GM21576 (cell line): Measurements from ENCODE around the gene PHLPP2.
"Not testable (repeated sequence)": the region's sequence is repeated elsewhere in the genome, so short reads cannot be mapped to it uniquely, and the experiment has no call there.

ENCODE experiments used
- ATAC-seq: cut with Tn5 transposase; IDR thresholded peaks from one replicate; pipeline ENCODE4 v1.9.1; 2021; ENCODE audit warnings: mild to moderate bottlenecking, moderate library complexity; ENCODE audit not compliant: unreplicated experiment

The PHLPP2 gene

DNA sequence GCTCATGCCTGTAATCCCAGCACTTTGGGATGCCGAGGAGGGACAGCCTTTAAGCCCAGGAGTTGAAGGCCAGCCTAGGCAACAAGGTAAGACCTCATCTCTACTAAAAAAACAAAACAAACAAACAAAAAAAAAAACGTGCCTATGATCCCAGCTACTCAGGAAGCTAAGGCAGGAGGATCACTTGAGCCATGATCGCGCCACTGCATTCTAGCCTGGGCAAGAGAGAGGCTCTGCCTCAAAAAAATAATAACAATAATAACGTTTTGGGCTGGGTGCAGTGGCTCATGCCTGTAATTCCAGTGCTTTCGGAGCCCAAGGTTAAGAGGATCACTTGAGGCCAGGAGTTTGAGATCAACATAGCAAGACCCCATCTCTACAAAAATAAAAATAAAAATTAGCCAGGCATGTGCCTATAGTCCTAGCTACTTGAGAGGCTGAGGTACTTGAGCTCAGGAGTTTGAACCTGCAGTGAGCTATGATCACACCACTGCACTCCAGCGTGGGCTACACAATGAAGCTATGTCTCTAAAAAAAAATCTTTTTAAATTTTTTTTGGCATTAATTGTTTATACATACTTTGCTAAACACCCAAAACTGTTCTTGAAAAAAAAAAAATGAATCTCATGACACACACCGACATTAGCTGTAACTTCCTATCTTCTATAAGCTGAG lies 3.3 kb downstream of the PHLPP2 start:
- ATAC-seq = no peak

DNA sequence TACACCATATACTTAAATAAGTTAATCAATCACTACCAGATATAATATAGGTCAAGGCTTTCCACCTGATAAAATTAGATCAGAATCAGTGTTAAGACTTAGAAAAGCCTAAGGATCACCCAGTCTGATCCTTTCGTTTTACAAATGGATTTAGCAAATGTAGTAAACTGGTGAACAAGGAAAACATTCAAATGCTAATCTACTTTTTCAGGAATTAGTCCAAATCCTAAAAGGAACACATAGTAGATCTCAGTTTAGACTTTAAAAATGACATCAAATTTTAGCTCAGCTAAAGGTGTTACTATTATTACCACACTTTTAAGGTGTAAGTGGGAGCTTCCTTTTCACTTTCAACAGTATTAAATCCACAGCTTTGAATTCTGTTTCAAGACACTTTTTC lies 12.0 kb downstream of the PHLPP2 start:
- no peak for ATAC-seq

DNA sequence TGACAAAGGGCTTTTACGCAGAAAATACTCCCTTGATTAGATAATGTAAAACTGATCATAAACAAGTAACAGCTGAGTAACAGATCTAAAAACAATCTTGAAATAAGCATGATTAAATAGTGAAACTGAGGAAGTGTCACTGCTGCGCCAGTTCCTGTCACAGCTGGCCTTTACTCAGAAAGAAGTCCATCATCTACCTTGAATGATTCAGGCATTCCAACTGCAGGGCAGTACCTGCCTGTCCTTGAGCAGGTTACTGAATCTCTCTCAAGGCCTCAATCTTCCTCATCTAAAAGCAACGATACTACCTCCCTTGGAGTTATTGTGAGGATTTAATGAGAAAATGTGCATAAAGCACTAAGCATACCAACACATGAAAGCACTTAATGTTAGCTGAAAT lies 12.7 kb downstream of the PHLPP2 start:
- no peak for ATAC-seq

DNA sequence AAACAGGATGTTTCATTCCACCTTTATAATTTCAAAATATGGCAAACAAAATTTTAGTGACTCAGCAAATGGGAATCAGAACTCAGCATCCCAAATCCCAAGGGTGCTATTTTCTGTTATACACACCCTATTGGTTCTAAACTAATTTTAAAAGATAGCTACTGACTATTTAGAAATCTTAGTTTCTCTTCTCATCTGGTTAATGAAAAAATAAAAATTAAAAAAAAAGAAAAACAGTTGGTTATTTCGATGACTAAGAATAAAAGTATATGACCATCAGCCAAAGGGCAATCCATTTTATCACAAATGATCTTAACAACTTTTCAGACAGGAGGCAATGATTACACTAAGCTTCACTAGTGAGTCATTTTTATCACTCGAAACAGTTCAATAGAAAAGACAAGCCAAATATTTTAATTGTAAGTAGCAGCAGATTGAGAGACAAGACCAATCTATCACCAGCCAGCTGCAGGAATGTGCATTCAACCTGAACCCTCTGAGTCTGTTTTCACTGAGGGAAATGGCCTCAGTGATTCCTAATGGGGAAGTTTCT lies 15.2 kb downstream of the PHLPP2 start:
- ATAC-seq = no peak

DNA sequence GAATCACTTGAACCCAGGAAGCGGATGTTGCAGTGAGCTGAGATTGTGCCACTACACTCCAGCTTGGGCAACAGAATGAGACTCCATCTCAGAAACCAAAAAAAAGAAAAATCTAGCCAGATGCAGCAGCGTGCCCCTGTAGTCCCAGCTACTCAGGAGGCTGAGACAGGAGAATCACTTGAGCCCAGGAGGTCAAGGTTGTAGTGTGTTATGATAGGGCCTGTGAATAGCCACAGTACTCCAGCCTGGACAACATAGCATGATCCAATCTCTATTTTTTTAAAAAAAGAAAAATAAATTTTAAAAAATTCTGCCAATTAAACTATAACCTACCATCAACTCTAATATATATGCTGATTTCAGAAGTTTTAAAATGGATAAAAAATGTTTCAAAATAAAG lies 15.8 kb downstream of the PHLPP2 start:
- no peak for ATAC-seq

DNA sequence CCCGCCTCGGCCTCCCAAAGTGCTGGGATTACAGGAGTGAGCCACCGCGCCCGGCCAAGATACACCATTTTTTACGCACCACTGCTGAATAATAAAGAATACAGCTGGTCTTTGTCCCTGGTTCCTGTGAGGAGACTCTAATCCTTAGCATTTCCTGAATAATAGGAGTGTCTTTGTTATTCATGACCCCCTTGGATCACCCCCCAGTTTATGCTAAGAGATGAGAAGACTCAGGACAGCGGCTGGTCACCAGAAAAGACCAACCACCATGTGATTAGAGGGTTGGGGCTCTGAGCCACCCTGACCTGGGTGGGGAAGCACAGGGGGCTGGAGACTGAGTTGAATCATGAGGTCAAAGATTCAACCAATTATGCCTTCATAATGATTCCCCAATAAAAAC lies 17.3 kb downstream of the PHLPP2 start:
- ATAC-seq = no peak

DNA sequence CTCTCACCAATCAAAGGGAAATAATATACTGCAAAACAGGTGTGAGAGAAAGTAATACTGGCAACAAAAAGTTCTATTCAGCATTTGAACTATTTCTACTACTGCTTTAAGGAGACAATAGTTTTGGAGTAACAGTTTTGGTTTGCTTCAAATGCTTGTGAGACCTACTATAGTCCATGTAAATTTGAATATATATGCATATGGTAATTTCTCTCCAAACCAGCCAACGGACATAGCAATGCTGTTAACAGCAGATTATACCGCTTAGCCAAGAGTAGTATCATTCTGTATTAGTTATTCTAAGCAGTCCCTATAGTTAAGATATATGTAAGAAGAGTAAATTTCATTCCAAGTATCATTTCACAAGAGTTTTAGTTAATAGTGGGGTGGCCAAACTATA lies 18.5 kb downstream of the PHLPP2 start:
- ATAC-seq = no peak

DNA sequence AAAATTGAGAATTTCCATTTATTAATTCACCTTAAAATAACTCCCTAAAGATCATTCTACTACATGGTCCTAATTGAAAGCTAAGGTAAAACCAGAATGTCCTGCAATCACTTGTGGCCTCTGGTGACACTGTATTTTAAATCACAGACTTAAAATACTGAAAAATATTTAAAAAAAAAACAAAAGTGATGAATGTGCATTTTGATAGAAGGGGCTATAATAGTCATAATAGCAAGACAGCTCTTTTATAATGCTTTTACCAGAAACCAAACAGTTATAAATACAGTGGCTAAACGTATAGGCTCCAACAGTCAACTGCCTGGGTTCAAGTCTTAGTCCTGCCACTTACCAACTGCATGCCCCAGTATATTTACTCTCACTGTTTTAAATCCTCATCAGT lies 21.2 kb downstream of the PHLPP2 start:
- ATAC-seq = no peak

DNA sequence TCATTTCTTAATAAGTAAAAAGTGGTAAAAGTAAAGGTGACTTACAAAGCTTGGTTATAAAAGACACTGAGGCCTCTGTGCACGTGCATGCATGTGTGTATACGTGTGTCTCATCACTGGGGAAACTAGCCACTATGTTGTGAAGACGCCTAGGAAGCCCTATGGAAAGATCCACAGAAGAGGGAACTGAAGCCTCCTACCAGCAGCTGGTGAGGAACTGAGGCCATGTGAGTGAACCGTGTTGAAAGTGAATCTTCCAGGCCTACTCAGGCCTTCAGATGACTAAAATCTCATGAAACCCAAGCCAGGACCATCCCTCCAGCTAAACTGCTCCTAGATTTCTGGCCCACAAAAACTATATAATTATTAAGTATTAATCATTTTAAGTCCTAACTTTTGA lies 23.7 kb downstream of the PHLPP2 start:
- no peak for ATAC-seq

DNA sequence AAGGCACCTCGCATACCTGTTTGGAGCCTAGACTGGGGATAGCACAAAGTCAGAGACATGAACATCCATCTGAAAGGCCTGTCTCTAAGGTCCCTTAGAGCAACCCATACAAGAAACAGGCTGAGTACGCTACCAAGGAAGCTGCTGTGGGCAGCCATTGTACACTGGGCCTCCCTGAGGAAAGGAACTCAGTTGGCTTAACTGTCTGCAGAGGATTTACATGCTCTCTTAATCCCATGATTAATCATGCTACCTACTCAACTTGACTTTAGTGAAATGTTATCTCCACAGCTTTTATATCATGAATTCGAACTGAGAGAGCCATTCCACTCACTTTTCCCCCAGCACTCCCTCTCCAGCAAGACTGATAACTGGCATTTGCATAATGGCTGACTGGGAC lies 26.0 kb downstream of the PHLPP2 start:
- ATAC-seq = no peak

DNA sequence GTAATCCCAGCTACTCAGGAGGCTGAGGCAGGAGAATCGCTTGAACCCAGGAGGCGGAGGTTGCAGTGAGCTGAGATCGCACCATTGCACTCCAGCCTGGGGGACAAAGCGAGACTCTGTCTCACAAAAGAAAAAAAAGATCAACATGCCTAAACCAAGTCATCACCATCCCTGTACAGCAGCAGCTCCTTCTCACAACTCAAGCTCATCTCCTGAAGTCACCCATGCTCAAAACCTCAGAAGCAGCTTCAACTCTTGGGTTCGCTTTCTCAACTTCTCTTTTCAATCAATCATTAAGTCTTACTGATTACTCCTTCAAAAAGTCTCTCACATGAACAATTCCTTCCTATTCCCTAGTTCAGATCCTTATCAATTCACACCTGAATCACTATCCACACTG lies 31.3 kb downstream of the PHLPP2 start:
- no peak for ATAC-seq

DNA sequence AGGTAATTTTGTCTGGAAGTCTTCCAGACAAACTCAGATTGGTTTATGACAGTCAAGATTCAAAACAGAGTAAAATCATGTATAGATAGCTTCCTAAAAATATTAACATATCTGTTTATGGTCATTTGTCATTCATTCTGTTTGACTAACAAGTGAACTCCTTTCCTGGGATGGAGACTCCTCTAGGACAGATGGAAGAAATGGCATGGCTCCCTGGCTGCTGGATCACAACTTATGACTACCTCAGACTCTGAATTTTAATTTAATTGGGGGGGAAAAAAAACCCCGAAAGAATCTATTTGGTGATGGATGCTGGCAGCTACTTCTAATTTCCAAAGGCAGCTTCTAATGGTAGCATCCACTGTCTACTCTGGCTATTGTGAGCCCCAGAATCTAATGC lies 34.6 kb downstream of the PHLPP2 start:
- ATAC-seq = no peak

DNA sequence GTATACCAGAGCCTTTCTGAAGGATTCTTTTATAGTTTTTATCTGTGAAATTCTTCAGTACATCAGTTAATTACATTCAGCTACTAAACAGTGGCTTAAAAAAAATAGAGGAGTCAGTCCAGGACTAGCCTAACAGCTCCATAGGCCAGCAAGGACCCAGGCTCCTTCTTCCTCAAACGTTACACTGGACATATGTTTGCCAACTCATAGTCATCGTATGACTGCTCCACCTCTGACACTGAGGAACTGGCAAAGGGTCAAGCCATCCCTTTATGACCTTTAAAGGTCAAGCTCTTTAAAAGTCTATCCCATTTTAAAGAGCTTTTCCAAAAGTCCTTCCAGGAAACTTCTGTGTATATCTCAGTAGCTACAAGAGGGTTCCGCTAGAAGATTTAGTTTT lies 36.6 kb downstream of the PHLPP2 start:
- no peak for ATAC-seq

DNA sequence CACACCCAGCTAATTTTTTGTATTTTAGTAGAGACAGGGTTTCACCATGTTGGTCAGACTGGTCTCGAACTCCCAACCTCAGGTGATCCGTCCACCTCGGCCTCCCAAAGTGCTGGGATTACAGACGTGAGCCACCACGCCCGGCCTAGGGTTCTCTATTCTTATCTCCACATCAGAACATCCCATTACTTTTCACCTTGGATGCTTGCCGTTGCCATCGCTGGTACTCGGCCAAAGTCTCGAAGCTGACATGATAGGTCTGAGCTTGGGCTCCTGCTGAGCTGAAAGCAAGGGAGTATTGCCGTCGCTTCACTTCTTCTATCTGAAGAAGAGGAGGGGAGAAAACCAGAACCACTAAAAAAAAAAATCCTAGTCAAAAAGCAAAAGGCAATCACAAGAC lies 40.2 kb downstream of the PHLPP2 start:
- not testable (repeated sequence) for ATAC-seq

DNA sequence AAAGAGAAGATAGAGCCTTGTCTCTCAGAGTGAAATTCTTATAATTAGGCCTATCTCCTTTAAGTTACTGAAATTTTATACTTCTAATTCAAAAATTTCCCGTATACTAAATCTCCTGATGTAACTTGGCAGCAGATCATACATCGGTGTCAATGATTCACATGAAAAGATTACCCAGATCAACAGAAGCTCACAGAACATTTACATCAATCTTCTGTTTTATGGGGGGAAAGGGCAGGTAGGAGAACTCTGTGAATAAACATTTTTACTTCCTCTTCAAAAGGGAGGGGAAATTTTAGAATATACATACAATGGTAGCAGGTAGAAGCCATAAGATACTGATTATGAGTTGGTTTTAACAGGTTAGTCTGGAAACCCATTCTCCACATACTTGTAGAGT lies 43.1 kb downstream of the PHLPP2 start:
- no peak for ATAC-seq

DNA sequence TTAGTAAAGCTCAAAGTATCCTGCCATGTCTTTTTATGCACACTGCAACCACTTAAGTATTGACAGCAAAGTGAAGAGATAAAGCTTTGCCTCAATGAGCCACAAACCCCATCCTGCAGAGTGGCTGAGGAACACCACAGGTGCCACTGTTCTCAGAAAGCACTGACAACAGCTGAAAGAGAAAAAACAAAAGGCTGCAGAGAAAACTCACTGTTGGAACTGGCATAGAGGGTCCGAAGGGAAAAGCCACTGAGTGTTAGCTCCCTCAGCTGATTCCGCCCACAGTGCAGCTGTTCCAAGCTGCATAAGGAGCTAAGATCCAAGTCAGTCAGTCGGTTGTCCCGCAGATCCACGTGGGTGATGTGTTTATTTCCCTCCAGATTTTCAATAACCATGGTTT lies 48.3 kb downstream of the PHLPP2 start:
- no peak for ATAC-seq

DNA sequence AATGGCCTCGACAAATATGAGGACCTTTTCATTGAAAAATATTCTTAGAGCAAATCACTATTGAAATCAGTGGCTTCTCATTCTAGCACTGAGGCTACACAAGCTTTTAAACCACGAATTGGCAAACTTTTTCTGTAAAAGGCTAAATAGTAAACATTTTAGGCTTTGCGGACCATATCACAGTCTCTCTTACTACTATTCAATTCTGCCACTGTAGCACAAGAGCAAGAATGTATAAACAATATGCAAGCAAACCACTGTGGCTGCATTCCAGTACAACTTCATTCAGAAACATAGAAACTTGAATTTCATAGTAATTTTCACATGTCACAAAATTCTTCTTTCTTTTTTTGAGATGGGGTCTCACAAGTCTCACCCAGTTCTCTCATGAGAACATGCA lies 49.1 kb downstream of the PHLPP2 start:
- ATAC-seq = no peak

DNA sequence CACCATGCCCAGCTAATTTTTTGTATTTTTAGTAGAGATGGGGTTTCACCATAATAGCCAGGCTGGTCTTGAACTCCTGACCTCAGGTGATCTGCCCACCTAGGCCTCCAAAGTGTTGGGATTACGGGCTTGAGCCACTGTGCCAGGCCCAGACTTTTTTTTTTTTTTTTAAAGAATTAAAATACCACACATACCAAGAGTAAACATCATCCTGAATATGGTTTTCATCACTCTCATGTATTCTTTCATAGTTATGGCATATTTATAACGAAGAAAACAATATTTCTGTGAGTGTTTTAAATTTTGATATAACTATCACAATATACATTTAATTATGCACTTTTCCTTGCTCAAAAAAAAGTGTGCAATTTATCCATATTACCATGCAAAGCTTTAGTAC lies 50.3 kb downstream of the PHLPP2 start:
- ATAC-seq = no peak

DNA sequence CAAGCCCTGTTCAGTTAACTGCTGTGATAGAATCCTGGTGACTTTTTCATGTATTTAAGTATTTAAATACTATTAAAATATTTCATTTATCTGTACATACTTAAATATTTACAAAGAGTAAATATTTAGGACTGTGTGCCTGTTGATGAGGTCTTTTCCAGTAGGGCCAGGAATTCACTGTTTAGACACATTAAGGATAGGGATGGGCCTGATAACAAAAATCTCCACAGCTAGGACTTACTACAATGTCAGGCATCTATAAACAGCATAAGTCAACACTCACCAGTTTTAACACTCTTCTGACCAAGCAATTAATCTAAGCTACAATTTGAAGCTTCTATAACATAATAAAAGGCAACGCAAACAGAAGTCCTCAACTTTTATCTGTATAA lies 50.9 kb downstream of the PHLPP2 start:
- ATAC-seq = no peak

DNA sequence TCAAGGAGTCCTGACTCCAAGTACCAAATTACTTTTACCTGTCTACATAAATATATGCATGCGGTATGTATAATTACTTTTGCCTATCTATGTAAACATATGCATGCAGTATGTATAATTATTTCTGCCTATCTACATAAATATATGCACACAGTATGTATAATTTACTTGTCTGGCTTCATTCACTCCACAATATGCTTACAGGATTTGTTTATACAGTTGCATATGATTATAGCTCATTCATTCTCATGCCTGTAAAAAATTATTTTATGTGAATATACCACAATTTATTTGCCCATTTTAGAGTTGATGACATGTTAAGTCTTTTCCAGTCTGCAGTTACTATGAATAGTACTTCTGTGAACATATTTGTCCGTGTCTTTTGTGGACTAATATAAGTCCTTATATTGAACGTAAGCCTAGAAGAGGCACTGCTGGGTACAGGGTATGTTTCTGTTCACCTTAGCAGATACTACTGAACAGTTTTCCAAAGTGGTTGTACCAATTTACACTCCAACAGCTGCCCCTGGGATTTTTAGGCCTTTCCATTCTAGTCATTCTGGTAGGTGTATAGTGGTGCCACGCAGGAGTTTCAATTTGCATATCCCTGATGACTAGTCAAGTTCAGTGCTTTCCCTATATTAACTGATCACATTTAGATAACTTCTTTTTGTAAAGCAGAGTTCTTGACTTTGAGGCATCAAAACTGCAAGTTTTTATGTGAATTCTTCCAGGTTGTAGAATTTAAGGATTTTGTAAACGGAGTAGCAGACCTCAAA lies 51.5 kb downstream of the PHLPP2 start:
- no peak for ATAC-seq

DNA sequence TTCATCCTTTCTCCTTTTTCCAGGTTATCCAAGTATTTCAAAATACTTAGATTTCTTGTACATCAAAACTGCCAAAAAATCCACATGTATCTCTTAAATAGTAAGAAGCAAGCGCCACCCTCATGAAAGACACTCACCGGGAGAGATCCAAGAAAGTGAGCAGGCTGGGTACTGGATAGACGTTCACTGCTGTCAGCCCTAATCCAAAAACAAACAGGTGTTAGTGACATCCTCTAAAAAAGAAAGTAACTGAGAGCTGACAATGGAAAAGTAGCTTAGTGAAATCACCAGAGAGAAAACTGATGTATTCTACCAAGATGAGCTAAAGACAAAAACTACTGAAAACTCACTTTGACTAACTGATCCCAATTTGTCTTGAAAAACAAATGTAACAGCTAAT lies 52.4 kb downstream of the PHLPP2 start:
- no peak for ATAC-seq

DNA sequence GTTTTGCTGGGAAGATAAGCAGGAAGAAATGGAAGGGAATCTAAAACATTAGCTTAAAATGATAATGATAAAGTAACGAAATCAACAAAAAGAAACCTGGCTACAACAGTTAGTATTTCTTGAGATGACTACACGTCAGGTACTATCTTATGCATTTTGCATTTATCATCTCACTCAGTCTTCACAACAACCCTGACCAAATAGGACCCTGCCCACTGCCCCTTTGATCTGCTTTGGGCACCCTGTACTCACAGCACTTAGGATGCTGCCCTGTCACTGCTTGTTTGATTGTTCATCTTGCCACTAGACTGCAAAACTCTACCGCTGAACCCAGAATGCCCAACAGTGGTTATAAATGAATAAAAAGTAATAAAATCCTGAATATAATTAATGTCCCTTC lies 53.3 kb downstream of the PHLPP2 start:
- ATAC-seq = no peak

DNA sequence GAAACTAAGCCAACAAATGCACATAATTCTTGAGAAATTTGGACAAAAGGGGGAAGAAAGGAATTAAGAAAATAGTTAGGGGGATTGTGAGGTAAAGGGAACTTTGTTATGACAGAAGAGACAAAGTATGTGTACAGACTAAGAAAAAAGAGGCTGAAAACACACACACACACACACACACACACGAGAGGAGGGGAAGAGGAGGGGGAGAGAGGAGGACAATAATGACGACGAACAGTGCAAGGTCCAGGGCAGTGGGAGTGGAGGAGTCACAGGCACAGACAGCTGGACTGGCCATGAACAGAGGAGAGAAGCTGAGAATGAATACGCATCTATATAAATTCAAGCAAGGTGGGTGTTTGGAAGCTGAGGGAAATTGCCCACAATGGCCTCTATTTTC lies 54.0 kb downstream of the PHLPP2 start:
- no peak for ATAC-seq
